ENCODE measurements around the gene KLRD1. TPM values are rescaled to one million over a fixed set of nuclear protein-coding genes. Genes with fewer than 3 reads are reported as not detected.

The KLRD1 gene
- total and polyA plus RNA-seq, 2 of the 4 experiments (the other 2 are of a cell fraction), result under 0.01 TPM

- H3K9me1 ChIP-seq (ENCODE audit: insufficient read depth, low read length), result no peaks in the 10 kb centered on the region
- no peak overlapping the region for H3K23ac ChIP-seq (ENCODE audit: low read depth, low read length)
- H3K56ac ChIP-seq (ENCODE audit: extremely low read depth, insufficient read depth, low read length), result no peak overlapping the region
- H3K4me1 ChIP-seq (ENCODE audit: control insufficient read depth, insufficient read depth, low read length), result no peaks in the 10 kb centered on the region
- H3K79me1 ChIP-seq (ENCODE audit: low read depth in 1 of 2, low read length in 2 of 2), result no peaks in the 10 kb centered on the region
- no peak overlapping the region for H3K4me3 ChIP-seq (ENCODE audit: insufficient read depth, low read depth, low read length)
- H4K20me1 ChIP-seq (ENCODE audit: insufficient read depth, low read length), result no peaks in the 10 kb centered on the region
- H3K4me2 ChIP-seq (ENCODE audit: low read depth, low read length), result no peak overlapping the region
- intact Hi-C loops (cut with micrococcal nuclease) (no loop called here), in situ Hi-C loops (cut with MboI; ENCODE audit: low sequenced_read_pairs) (no loop called here), dilution Hi-C loops (cut with HindIII; ENCODE audit: low sequenced_read_pairs, unreplicated experiment) (no loop called here)
- no peak overlapping the region for H3K18ac ChIP-seq (ENCODE audit: low read depth, low read length)
- H2BK5ac ChIP-seq (ENCODE audit: low read depth, low read length, poor library complexity, severe bottlenecking), result no peak overlapping the region
- no peak overlapping the region for H2BK20ac ChIP-seq (ENCODE audit: low read depth, low read length)
- ATAC-seq (ENCODE audit: low read depth) (no peak), DNase-seq (no peak)
- H2AK5ac ChIP-seq (ENCODE audit: low read depth, low read length), result no peak overlapping the region
- no TSS peak for BruUV-seq (replicated peaks)
- no peaks in the 10 kb centered on the region for H3K9me3 ChIP-seq (ENCODE audit: control insufficient read depth, insufficient read depth, low read length)
- no peak overlapping the region for H4K91ac ChIP-seq (ENCODE audit: insufficient read depth, low read depth, low read length)
- H2AK9ac ChIP-seq (replicated peaks; ENCODE audit: low read depth, low read length, poor library complexity), result no peak overlapping the region
- H3K27me3 ChIP-seq (ENCODE audit: control insufficient read depth, insufficient read depth, low read length), result peaks cover 15% of the 10 kb centered on the region
- H3K14ac ChIP-seq (replicated peaks; ENCODE audit: low read depth, low read length), result no peak overlapping the region
- TF ChIP-seq, protein P1, sequence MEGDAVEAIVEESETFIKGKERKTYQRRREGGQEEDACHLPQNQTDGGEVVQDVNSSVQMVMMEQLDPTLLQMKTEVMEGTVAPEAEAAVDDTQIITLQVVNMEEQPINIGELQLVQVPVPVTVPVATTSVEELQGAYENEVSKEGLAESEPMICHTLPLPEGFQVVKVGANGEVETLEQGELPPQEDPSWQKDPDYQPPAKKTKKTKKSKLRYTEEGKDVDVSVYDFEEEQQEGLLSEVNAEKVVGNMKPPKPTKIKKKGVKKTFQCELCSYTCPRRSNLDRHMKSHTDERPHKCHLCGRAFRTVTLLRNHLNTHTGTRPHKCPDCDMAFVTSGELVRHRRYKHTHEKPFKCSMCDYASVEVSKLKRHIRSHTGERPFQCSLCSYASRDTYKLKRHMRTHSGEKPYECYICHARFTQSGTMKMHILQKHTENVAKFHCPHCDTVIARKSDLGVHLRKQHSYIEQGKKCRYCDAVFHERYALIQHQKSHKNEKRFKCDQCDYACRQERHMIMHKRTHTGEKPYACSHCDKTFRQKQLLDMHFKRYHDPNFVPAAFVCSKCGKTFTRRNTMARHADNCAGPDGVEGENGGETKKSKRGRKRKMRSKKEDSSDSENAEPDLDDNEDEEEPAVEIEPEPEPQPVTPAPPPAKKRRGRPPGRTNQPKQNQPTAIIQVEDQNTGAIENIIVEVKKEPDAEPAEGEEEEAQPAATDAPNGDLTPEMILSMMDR (conservative IDR thresholded peaks at IDR 0.05; ENCODE audit: low read depth, low read length), result no peak
- TF ChIP-seq RCOR1 (IDR thresholded peaks at IDR 0.05; ENCODE audit: insufficient replicate concordance, low read length) (no peak), BHLHE40 (IDR thresholded peaks at IDR 0.05; ENCODE audit: low read depth, low read length) (no peak), MXI1 (IDR thresholded peaks at IDR 0.05; ENCODE audit: borderline replicate concordance, low read depth, low read length) (no peak), MAFK (IDR thresholded peaks at IDR 0.05; ENCODE audit: low read depth, low read length) (no peak), RFX5 (IDR thresholded peaks at IDR 0.05; ENCODE audit: low read depth, low read length) (no peak), USF2 (IDR thresholded peaks at IDR 0.05; ENCODE audit: low read depth, low read length) (no peak), RAD21 (IDR thresholded peaks at IDR 0.05; ENCODE audit: low read length) (no peak), MAZ (IDR thresholded peaks at IDR 0.05; ENCODE audit: borderline replicate concordance, low read depth, low read length) (no peak), SMC3 (IDR thresholded peaks at IDR 0.05; ENCODE audit: low read depth, low read length) (no peak), POLR2A (IDR thresholded peaks at IDR 0.05; ENCODE audit: low read depth, low read length) (no peak)
- TF ChIP-seq, protein P2, sequence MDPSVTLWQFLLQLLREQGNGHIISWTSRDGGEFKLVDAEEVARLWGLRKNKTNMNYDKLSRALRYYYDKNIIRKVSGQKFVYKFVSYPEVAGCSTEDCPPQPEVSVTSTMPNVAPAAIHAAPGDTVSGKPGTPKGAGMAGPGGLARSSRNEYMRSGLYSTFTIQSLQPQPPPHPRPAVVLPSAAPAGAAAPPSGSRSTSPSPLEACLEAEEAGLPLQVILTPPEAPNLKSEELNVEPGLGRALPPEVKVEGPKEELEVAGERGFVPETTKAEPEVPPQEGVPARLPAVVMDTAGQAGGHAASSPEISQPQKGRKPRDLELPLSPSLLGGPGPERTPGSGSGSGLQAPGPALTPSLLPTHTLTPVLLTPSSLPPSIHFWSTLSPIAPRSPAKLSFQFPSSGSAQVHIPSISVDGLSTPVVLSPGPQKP (IDR thresholded peaks at IDR 0.05; ENCODE audit: borderline replicate concordance, low read depth, low read length), result no peak
- H3K9ac ChIP-seq (ENCODE audit: low read depth, low read length), result no peak overlapping the region
- no peak overlapping the region for H3K27ac ChIP-seq (ENCODE audit: insufficient read depth, low read length)
- H2AFZ ChIP-seq (replicated peaks; ENCODE audit: low read length, poor library complexity), result no peak overlapping the region
- ChIA-PET CTCF (interaction anchor here (0.6 kb wide), 1 partner anchor 242 kb away, joined by 3 read pairs; no protein-coding TSS in a partner anchor), POLR2A (ENCODE audit: unreplicated experiment) (interaction anchor here (0.6 kb wide), 1 partner anchor 180 kb away, joined by 11 read pairs; no protein-coding TSS in a partner anchor)
- no peak overlapping the region for H2BK15ac ChIP-seq (ENCODE audit: low read depth, low read length)
- no peak overlapping the region for H3K4ac ChIP-seq (ENCODE audit: low read depth, low read length)
- no peak overlapping the region for H2BK120ac ChIP-seq (ENCODE audit: low read depth, low read length)
- WGBS, 2 experiments (ENCODE audit: extremely low coverage in 2 of 2, insufficient read length in 1 of 2), result no CpG with 5 or more reads among the region's 2 CpGs
- no peaks in the 10 kb centered on the region for H3K36me3 ChIP-seq (ENCODE audit: control insufficient read depth, insufficient read depth, low read length)
- no peak overlapping the region for H4K5ac ChIP-seq (ENCODE audit: low read depth, low read length)
- no peak overlapping the region for H4K8ac ChIP-seq (ENCODE audit: low read depth in 2 of 2, low read length in 2 of 2)
Measured at GRCh38 chr12:10319388-10319787, 11.7 kb downstream of the KLRD1 start.
